RCC 7860 (cell line): ENCODE data around the gene DYRK4.

ENCODE experiments used
- DNase-seq: peaks from one replicate; pipeline ENCODE4 v3.0.0-alpha.2; 2015; ENCODE audit warnings: low spot score
- FAIRE-seq: peaks from 2 replicates; lab custom pipeline; 2012; peaks lifted over from hg19 to GRCh38; lab: Jason Lieb, UNC

Gene DYRK4

DNA sequence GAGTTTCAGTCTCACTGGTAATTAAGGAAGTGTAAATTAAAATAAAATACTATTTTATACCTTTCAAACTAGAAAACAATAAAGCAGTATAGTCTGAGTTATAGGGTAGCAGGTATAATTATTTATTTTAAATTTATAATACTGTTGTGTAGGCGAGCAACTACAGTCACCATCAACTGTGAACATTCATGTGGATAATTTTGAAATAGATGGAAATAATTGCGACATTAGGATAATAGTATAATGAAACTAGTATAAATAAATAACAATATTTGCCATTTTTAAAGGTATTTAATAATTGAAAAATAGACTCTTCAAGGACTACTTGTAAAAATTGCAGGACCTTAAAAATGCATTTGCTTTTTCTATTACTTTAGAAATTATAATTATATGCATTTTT lies 3.8 kb upstream of the DYRK4 start:
- no peak for FAIRE-seq

DNA sequence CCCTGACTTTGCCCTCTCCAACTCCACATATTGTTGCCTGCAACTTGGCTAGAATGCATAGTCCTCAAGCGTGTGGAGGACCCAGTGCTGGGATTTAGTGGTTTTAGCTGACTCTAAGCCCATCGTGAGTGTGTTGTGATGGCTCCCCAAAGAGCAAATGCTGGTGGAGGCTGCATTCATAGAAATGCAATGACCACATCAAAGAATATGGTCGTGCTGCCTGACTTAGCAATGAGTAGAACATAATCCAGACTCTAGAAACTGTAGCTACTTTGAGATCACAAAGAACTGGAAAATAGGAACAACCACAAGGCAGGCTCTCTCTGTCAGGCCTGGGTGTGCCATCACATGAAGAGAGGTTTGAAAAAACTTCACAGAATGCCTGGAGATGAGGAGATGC lies 1.3 kb downstream of the DYRK4 start:
- FAIRE-seq (no peak), DNase-seq (no peak)

More for the DNA sequence above, 3.8 kb upstream of the DYRK4 start:
- DNase-seq, result no peak

DNA sequence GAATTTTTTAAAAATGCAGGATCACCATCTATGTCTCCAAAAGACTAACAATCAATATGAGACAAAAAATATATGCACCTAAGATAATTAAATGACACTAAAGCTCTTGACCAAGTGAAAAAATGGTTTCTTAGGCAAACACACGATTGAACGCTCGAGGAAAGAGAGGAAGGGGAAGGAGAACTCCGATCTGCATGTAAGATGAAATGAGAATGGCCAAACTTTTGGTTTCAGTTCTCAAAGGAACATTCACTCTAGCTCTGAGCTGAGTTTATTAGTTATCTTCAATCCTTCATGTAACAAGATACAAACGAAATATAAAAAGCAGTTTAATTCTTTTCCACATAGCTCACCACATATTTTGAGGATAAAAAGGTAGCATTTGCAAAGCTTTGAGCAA lies 2.8 kb downstream of the DYRK4 start:
- FAIRE-seq, result no peak
- no peak for DNase-seq

DNA sequence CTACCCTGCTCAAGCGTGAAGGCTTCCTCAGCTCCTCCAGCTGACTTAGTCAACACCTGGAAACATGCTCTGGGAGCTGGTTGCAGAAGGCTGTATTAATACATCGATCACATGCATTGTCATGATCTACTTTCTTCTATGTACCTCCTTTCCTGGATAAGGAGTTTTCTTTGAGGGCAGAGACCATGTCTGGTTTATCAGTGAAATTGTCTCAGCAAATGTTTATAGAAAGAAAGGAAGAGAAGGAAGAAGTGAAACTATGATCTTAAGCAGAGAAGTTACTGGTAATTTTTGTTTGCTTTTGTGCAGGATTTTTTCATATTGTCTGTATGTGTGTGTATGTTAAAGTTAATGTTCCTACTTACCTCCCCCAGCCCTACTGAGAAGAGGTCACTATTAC lies 4.5 kb downstream of the DYRK4 start:
- no peak for DNase-seq
- no peak for FAIRE-seq

GRCh38 chr12:4567073-4567881 lies 5.3 kb downstream of the DYRK4 start:
- DNase-seq (no peak), FAIRE-seq (no peak)

DNA sequence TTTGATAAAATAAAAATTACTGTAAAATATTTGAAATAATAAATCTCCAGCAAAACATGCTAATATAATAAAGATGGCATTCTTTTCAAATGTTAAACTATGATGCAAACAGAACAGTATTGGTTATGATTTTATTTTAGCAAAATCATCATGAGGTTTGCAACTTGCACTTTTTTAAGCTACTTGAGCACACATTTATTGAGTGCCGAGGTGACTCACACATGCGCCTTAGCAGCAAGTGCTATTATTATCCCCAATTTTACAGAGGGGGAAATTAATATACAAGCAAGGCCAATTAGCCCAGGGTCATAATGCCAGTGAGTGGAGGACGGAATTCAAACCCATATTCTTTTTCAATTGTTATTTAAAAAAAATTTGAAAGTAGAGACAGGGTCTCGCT lies 7.3 kb downstream of the DYRK4 start:
- no peak for FAIRE-seq
- no peak for DNase-seq

DNA sequence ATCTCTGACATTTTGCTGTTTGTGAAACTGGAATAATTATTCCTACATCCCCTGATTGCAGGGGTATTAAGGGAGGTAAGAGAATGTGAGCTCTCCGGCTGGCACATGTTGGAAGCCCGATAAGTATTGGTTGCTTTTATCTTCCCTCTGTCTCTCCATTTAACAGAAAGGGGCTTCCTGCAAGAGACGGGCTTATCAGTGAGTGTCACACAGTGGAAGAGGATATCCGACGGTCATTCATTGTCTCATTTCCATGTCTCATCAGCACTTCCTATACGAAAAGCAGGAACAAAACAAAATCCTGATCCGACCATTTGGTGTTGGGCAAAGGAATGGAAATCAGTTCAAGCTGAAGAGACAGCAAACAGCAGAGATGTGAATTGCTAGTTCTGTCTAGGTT lies 10.7 kb downstream of the DYRK4 start:
- DNase-seq, result no peak
- no peak for FAIRE-seq

DNA sequence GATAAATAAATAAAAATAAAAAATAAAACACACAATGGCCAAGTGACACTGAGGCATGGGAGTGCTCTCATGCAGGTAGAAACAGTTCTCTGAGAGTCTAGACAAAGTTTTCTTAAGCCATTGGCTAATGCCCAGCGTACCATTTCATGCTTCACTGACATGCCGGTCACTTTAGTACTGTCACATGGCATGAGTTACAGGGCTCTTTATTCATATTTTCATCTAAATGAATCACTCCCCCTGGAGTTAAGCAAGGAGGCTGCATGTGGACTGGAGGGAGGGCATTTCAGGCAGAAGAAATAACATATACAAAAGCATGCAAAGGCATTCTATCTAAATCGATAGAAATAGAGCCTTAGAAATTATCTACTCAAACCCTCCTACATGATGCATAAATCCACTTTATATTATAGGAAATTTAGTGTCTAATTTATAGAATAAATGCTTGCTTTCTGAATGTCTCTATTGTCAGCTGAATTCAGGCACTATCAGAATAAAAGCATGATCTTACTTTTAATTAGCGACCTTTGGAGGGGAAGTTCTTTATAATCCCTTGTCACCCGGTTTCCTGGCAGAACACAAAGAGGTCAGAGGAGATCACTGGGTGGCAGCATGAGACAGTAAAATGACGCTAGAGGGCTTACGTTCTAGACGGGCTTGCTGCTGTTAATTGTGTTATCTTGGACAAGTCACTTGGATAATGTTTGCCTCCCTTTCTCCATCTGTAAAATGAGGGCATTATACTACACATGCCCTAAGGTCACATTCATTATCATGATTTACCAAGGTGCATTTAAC lies 17.5 kb downstream of the DYRK4 start:
- FAIRE-seq (no peak), DNase-seq (peak; percentile 6)

- no peak for DNase-seq
- FAIRE-seq, result no peak
Observed at GRCh38 chr12:4580281-4580688, 18.3 kb downstream of the DYRK4 start.

GRCh38 chr12:4584281-4584680 lies 22.3 kb downstream of the DYRK4 start:
- FAIRE-seq, result no peak
- no peak for DNase-seq

- DNase-seq, result no peak
- no peak for FAIRE-seq
Observed at GRCh38 chr12:4584896-4585295, 22.9 kb downstream of the DYRK4 start.

DNA sequence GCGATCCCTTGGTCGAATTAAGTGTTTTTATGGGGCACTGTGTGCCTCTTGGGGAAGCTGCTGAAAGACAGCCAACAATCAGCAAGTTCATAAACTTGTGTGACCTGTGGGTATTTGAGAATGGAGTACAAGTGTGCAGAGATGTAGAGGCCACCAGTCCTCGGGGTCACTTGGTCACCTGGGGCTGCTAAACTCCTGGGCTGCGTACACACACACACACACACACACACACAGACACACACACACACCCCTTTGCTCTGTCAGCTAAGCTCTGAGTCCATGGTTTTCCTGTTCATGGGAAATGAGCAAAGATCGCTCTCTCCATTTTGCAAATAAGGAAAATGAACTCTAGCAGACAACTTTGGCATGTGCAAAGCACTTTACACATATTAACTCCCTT lies 24.5 kb downstream of the DYRK4 start:
- DNase-seq (no peak), FAIRE-seq (no peak)

- FAIRE-seq (no peak), DNase-seq (no peak)
Observed at GRCh38 chr12:4587108-4587507, 25.1 kb downstream of the DYRK4 start.

DNA sequence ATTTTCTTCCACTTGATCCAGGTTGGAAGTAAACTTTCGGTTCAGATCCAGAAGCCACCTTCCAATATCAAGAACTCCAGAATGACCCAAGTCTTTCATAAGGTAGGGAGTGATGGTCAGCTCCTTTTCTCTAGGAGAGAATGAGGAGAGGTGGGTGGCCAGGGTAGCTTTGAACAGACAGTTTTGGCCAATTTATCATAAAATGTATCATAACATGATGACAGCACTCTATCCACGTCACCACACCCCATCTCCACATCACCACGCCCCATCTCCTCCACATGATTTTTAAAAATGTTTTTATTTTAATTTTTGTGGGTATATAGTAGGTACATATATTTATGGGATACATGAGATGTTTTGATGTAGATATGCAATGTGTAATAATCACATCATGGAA lies 26.9 kb downstream of the DYRK4 start:
- FAIRE-seq (no peak), DNase-seq (no peak)

GRCh38 chr12:4589941-4590340 lies 27.9 kb downstream of the DYRK4 start:
- FAIRE-seq, result no peak
- no peak for DNase-seq

- FAIRE-seq (no peak), DNase-seq (no peak)
Observed at GRCh38 chr12:4591180-4591687, 29.2 kb downstream of the DYRK4 start.

DNA sequence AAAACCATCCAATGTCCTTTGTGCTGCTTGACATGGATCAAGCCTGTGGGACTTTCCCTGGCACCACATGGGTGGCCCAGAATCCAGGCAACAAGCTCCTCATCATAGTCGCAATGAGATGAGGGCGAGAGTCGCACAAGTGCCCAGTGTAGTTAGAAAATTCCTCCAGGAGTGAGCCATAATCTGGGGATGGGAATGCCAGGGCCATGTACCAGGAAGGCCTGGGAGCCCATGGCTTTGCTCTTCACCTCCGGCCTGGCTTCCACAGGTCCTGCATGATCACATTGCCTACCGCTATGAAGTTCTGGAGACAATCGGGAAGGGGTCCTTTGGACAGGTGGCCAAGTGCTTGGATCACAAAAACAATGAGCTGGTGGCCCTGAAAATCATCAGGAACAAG lies 33.9 kb downstream of the DYRK4 start:
- no peak for FAIRE-seq
- DNase-seq, result no peak

GRCh38 chr12:4603421-4603820 lies 41.4 kb downstream of the DYRK4 start:
- FAIRE-seq, result no peak
- no peak for DNase-seq

DNA sequence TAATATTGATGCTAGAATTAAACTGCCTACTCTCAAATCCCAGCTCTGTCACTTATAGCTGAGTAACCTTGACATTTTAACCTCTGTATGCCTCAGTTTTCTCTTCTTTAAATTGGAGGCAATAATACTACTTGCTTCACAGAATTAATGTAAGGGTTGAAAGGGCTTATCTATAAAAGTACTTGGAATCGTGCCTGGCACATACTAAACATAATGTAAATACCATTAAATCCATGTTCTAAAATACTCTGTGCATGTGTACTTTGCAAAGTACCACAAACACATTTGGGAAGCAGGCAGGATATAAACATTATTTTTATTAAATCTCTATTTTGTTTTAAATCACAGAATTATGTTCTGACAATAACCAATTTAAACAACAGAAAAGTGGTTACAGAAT lies 41.9 kb downstream of the DYRK4 start:
- FAIRE-seq, result no peak

DNA sequence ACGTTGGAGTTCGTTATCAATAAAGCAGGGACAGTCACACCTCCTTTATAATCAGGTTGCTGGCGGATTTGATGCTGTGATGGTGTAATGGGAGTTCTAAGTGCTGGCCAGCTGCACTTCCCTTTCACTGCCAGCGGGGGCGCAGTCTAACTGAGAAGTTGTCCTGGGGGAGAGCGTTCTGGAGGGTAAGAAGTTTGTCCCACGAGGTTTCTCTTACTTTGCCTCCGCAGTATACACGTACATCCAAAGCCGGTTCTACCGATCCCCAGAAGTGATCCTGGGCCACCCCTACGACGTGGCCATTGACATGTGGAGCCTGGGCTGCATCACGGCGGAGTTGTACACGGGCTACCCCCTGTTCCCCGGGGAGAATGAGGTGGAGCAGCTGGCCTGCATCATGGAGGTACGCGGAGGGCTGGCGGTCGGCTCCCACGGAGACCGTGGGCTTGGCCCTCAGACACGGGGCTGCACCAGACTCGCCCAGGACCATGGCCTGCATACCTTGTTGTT lies 42.7 kb downstream of the DYRK4 start:
- DNase-seq (peak; percentile 78), FAIRE-seq (peak; percentile 70)

More for the DNA sequence above, 41.9 kb downstream of the DYRK4 start:
- DNase-seq, result no peak

DNA sequence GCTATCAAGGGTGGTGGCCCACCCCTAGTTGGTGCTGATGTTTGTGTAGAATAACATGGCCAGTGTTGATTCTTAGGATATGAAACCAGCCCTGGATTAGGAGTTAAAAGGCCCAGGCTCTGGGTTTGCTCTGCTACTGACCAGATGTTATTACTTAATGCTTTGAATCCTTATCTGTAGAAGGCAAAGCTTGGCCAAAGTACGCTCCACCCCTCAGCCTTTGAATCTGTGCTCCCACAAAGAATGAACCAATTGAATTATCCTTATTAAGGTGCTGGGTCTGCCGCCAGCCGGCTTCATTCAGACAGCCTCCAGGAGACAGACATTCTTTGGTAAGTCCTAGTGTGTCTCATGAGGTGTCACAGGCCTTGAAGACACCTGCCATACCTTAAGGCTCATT lies 45.0 kb downstream of the DYRK4 start:
- FAIRE-seq (no peak), DNase-seq (no peak)

GRCh38 chr12:4609071-4609470 lies 47.1 kb downstream of the DYRK4 start:
- DNase-seq, result no peak
- FAIRE-seq, result no peak
